GM18505 (cell line): ENCODE results near the gene KCNJ11.

Source experiments
- ATAC-seq: cut with Tn5 transposase; IDR thresholded peaks from one replicate; pipeline ENCODE4 v1.9.1; 2021; ENCODE audit not compliant: unreplicated experiment
- POLR2A ChIP-seq: IDR thresholded peaks from 4 replicates; pipeline ENCODE4 v1.6.1; 2011; ENCODE audit warnings: borderline replicate concordance; ENCODE audit not compliant: insufficient read depth, insufficient read length; ENCODE audit errors: extremely low read depth

The KCNJ11 gene

DNA sequence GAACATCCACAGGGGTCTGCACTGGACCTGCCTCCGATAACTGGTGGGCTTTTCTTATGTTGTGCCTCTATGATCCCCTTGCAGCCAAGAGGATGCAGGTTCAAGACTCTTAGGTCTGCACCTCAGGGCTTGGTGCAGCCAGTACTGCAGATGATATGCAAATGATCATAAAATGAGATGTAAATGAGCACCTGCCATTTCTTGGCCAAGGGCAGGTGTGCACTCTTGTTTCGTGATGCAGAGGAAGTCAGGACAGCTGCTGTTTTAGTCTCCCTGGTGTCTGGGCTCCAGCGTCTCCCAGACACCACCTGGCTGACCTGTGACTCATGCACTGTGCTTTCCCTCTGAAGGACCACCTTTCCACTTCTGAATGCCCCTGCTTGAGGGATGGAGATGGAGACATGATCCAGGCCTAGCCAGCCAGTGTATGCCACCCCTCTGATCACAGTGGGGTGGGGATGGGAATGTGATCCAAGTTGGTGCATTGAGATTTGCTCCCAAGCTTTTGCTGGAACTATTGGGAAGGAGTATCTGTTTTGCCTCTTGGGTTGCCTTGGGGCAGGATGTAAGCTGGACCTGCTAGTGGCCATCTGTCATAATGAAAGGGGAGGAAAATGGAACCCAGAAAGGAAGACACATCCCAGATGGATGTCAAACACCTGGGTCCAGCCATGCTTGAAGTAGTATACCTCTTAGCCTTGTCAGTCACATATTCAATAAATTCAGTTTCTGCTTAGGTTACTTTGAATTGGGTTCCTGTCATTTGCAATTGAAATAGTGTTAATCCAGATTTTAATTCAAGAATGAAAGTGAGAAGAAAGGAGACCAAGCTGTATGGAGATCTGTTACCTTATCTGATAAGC, 3.3 kb upstream of the KCNJ11 start:
- ATAC-seq: no peak
- TF ChIP-seq POLR2A: no peak

DNA sequence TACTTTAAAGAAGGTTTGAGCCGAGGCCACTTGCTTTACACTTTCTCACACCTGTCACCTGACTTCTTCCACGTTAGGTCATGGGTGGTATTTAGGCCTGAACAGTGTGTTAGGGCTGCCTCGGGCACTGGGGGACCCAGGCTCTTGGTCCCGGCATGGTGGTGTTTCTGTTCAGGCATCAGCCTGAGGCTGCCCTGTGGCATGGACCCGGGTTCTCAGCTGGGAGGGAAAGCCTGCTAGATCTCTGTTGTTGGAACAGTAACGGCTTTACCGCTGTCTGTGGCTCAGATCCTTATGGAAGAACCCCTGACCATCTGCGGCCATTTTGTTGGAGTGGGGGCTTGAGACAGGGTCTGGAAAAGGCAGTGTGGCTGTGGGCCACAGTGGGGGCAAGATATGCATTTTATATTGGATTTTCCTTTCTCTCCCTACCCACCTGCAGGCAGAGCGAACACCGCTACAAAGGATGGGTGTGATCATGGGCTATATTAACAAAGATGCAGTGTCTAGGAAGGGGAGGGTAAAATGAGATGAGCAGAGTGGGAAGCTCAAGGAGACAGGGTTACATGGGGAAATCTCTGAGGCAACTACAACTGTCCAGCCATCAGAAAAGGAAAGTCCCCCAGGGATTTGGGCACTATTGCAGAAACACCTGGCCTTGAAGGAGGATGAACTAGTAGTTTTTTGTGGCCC, 1.6 kb upstream of the KCNJ11 start:
- ATAC-seq: no peak
- no peak for TF ChIP-seq POLR2A

DNA sequence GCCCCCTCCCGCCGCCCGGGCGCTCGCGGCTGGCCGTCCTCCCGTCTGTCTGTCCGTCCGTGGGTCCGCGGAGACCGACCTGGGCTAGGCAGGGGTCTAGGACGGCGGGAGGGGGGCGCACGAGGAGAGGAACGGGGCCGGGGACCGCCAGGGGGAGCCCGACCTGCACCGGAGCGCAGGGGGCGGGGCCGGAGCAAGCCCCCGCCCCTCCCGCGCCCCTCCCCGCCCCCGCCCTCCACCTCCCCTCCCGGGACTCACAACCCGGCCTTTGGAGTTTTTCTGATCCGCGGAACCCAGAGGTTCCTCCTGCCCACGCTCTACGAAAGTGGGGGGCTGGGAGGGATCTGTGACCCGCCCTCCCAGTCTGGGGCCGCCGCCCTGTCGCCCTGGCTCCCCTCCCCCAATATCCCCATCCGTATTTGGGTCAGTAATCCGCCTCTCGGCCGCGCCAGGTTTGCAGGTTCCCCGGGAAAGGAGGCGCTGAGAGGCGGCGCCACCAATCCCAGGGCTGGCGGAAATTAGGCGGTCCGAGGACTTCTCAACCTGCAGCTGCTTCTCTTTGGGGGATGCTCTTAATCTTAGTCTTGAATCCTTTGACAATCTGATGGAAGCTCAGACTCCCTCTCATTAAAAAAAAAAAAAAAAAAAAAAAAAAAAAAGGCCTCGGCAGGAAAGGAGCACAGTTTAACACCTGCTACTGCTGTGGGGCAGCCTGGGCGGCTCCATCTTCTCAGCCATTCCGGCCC, 925 bp upstream of the KCNJ11 start:
- ATAC-seq: peak; percentile 59

DNA sequence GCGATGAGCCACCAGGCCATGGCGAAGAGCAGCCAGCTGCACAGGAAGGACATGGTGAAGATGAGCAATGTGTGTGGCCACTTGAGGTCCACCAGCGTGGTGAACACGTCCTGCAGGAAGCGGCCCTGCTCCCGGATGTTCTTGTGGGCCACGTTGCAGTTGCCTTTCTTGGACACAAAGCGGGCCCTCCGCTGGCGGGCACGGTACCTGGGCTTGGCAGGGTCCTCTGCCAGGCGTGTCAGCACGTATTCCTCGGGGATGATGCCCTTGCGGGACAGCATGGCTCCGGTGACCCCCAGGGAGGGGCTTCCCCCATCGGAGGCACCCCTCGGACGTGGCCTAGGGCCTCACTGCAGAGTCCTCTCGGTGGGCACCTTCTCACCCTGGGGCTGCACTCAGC, 648 bp downstream of the KCNJ11 start:
- no peak for TF ChIP-seq POLR2A

More for the DNA sequence above, 925 bp upstream of the KCNJ11 start:
- TF ChIP-seq POLR2A: no peak

DNA sequence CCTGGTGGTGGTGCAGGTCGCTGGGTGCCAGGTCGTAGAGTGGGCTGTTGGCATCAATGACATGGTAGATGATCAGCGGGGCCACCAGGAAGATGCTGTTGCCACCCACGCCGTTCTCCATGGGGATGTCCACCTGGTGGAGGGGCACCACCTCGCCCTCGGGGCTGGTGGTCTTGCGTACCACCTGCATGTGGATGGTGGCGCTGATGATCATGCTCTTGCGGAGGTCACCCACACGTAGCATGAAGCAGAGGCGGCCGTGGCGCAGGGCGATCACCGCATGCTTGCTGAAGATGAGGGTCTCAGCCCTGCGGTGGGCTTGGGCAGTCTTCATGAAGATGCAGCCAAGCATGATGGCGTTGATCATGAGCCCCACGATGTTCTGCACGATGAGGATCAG, 1.2 kb downstream of the KCNJ11 start:
- TF ChIP-seq POLR2A: no peak

More for the DNA sequence above, 648 bp downstream of the KCNJ11 start:
- no peak for ATAC-seq

DNA sequence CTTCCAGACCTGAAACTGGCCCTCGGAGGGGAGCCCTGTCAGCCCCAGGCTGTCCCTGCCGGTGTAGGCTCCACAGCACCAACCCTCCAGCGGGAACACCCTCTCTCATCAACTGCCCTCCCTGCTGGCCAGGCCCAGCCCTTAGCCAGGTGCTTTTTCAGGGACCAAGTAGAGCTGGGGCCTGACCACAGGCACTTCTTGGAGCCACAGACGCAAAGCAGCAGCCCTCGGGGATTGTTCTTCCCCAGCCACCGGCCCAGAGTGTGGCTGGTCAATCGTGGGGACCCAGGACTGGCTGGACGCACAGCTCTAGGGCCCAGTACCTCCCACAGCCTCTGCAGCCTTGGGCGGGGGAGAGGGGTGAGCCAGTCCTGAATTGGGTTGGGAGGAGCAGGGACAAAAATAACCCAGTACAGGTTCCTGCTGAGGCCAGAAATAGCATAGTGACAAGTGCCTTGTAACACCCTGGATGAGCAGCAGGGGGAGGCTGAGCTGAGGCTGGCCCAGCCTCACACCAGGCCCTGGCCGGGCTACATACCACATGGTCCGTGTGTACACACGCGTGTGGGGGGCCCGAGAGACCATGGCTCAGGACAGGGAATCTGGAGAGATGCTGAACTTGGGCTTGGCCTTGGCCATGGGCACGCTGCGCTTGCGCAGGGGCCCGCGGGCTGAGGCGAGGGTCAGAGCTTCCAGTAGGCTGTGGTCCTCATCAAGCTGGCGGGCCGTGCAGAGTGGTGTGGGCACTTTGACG, 2.0 kb downstream of the KCNJ11 start:
- ATAC-seq: peak; percentile 59
- TF ChIP-seq POLR2A: no peak

More for the DNA sequence above, 1.2 kb downstream of the KCNJ11 start:
- no peak for ATAC-seq

DNA sequence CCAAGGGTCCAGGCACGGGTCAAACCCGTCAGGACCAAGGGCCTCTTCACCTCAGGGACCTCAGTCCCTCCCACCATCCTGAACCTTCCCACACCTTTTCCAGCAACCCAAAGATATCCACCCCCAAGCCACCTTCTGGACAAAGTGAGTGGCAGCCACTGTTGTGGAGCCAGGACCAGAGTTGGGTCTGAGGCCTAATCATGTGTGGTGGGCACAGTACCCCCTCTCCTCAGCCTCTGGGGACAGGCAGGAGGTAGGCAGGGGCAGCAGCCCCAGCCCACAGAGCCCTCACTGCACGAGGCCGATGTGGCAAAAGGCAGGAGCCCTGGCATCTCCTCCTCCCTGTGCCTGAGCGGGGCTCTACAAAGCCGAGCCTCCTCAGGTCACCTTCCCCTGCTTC, 2.5 kb downstream of the KCNJ11 start:
- TF ChIP-seq POLR2A: no peak
- ATAC-seq: no peak

DNA sequence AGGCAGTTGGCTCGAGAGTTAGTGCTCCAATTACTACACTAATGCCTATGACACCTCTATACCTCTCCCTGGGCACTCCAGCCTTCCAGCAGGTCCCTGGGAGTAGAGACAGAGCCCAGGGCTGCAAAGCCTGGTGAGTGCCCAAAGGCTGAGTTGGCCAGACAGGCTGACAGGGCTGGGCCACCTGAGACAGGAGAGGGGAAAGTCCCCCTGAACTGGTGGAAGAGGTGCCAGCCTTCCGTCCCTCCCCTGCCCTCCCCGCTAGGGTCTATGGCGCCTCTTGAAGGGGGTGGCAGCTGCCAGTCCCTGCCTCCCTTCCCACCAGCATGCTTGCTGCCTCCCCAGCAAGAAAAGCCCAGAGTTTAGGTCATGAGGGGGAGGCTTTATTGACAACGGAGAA, 3.0 kb downstream of the KCNJ11 start:
- no peak for ATAC-seq
- TF ChIP-seq POLR2A: no peak

DNA sequence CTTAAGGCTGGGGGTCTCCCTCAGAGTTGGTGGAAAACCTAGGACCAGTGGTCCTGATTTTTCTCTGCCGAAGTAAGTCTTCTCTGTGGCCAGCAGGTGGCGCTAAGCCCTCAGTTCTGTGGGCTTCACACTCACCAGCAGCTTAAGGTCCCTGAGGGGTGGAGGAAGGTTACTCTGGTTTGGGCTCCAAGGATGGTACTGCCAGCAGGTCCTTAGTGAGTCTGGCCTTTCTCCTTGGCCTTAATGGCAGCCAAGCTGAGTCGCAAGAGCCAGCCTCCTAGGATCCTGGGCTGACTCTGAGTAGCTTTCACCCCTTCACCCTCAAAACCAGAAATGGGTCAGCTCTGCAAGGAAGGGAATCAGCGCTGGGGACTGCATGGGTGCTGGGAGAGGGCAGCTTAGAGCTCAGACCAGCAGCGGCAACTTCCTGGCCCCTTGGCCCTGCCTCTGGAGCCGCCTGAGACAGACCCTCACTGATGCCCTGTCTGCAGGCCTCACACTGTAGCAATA, 4.4 kb downstream of the KCNJ11 start:
- no peak for ATAC-seq
- TF ChIP-seq POLR2A: no peak

DNA sequence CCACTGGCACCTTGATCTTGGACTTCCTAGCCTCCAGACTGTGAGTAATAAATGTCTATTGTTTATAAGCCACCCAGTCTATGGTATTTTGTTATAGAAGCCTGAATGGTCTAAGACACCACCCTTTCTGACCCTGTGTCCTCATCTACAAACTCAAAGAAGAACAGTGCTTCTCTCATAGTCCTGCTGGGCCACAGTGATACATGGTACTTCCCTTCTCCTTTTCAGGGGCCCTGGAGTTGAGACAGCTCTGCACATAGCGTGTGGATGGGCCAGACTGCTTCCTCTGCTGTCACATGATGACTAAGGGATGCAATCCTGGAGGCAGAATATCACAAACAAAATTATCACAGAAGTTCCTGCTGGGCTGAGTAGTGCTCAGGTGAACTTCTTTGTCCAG, 5.0 kb downstream of the KCNJ11 start:
- no peak for ATAC-seq
- TF ChIP-seq POLR2A: no peak

DNA sequence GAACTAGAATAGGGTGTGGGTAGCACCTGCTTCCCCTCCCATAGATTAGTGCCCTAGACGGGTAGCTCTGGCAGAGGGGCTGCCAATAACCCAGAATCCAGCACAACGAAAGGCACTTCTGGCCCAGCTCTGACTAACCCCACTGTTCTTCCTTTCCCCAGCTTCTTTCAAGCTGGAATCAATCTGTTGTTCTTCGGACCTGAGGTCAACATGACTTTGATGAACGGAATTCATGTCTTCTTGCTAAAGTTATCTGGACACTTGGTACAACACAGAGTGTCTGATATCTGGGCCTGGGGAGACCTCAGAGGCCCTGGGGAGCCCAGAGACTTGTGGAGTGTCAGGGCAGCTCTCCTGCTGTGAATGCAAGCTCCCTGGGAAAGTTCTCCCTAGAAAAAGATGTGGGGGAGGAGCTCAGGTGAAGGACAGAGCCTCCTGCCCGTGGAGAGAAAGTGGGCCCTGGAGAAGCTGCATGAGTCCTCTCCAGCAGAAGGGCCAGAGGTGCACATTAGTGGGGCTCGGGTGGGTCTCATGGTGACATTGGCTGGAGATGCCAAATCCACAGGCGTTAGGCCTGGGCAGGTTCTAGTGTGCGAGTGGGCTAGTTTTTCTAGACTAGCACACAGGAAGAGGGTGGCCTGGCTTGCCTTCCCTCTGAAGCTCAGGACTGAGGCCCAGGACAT, 6.3 kb downstream of the KCNJ11 start:
- no peak for TF ChIP-seq POLR2A

DNA sequence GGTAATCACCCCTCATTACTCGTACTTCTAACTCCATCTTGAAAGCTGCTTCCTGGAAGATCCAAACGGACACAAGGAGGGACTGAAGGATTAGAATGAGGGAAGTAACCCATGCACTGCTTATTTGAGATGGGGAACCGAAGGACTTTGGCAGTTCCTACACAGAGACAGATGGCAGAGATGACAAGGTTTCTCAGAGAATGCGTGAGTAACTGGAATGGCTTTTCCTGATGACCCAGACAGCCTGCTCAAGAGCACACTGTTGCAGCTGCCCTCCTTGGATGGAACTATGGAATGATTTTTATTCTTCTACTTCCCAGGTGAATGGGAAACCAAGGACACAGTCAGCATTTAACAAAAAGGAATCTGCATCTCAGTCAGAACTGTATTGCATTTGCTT, 7.3 kb downstream of the KCNJ11 start:
- no peak for ATAC-seq
- TF ChIP-seq POLR2A: no peak

More for the DNA sequence above, 6.3 kb downstream of the KCNJ11 start:
- no peak for ATAC-seq

DNA sequence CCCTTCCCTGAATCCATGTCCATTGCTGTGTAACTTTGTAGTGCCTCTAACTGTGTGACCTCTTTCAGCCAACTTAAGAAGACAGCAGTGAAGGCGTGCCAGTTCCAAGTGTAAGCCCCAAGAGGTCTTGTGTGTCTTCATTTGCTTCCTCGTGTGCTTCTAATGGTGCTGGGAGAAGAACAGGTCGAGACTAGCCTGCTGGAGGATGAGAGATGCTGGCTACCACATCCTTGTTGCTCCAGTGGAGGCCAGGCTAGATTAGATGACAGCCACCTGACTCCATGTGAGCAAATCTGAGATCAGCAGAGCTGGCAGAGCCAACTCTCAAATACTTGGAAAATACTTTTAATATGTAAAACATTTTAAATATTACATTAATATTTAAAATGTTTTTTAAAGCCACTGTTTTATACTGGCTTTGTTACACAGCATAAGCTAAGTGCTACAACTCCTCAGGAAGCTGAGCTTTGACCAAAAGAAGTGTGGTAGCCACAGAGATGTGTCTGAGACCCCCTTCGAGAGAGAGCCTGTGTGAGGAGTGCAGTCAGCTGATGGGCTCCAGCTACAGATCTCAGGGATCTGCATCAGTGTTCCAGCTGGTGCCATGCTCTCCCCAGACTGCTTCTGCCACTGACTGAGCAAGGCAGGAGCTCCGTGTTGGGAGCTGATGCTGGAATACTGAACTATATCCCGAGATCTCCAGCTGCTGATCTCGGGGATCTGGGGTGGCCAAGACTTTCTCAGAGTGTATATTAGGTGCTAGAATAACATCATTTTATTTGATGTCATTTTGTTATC, 8.9 kb downstream of the KCNJ11 start:
- no peak for TF ChIP-seq POLR2A
- ATAC-seq: no peak
